T-helper 2 cell treated with Interferon-gamma antibody and Interleukin-4, amounts not matched to agents 100 ng/mL and 5 ng/mL, for 36 hours (primary cell): ENCODE data around the gene SP9. TPM values are rescaled to one million over a fixed set of nuclear protein-coding genes. Genes with fewer than 3 reads are reported as not detected.
"Not testable (repeated sequence)": the region's sequence is repeated elsewhere in the genome, so short reads cannot be mapped to it uniquely, and the experiment has no call there.

Experiments
- intact Hi-C: fragments of 100-400 bp; cut with micrococcal nuclease; formaldehyde crosslinking; loops from one replicate; pipeline ENCODE4 v1.15.1; 2023
- total RNA-seq: library from RNA; stranded (reverse); gene quantifications from 2 replicates; pipeline ENCODE4 v1.2.3, GENCODE V29; 2022

Gene SP9
- total RNA-seq, 1 donor from 2014 or later, result not detected

DNA sequence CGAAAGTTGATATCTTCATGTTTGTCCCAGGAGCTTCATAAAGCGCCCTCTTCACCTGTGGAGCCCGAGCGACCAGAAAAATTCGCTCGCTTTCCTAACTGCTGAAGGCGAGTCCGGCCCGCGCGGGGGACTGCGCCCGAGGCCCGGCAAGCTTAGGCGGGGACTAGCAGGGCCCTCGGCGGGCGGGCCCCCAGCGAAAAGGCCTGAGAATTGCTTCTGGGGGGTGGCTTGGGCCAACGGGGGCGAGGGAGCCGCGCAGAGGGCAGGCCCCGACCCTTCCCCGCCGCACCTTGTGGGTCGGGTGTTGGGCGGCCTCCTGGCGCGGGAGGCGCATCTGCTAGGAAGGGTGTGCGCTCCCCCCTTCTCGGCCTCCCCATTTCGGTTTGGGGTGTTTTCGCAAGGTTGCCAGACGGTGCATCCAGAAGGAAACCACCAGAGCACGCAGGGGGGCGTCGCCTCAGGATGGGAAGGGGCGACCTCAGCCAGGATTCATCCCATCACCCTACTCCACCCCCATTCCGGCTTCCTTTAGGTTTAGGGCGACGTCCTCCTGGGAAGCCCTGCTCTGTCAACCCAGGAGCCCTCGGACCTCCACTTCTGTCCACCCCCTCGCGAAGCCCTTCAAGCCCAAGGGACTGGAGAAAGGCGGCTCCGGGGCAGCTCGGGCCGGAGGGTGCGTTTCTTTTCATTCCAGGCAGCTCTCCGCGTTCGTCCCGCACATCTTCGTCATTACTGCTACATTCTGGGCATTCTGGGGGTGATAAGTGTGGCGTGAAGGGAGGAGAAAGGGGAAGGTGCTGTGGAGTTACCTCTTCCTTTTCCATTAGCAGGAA is 9.1 kb downstream of the SP9 start:
- intact Hi-C loops, result loop anchor here (5.0 to 10.0 kb wide), 3 partner anchors 97 to 1319 kb away; partner anchors contain the start of gene OLA1

GRCh38 chr2:174344716-174345461 is 10.1 kb downstream of the SP9 start:
- intact Hi-C loops, result loop anchor here (1.0 to 10.0 kb wide), 4 partner anchors 98 to 1320 kb away; partner anchors contain the start of gene OLA1

GRCh38 chr2:174350018-174350417 is 15.3 kb downstream of the SP9 start:
- intact Hi-C loops, result no loop called here

DNA sequence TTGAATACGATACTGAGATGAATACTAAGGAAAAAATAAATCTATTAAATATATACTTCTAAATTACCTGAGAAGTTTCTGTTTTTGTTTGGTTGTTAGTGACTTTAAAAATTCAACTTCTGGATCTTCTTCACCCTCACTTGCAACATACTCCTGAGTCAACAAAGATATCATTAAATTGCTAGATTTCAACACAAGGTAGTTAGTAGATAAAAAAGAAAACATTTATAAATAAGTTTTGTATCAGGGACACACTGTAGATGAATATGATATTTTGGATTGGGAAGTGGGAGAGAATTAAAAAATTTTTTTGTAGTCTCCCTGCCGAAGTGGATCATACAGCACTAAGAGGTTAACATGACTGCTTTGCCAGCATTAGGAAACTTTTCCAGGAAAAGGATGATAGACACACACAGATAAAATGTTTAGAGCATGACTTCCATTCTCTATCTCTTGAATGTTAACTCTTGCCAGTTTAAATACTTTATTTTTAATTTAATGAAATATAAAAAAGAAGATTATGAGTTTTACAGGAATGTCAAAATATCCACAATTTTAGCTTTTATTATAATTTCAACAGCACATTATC is 15.9 kb downstream of the SP9 start:
- intact Hi-C loops, result no loop called here

- intact Hi-C loops, result loop anchor here (2.0 kb wide), 1 partner anchor 42 kb away; the partner anchor contains the start of gene SCRN3
Observed at GRCh38 chr2:174353004-174353403, 18.2 kb downstream of the SP9 start.

GRCh38 chr2:174356347-174356746 is 21.6 kb downstream of the SP9 start:
- intact Hi-C loops, result no loop called here

GRCh38 chr2:174359663-174360062 is 24.9 kb downstream of the SP9 start:
- intact Hi-C loops, result not testable (repeated sequence)

GRCh38 chr2:174362949-174363348 is 28.2 kb downstream of the SP9 start:
- intact Hi-C loops, result no loop called here

GRCh38 chr2:174363492-174364225 is 28.9 kb downstream of the SP9 start:
- intact Hi-C loops, result not testable (repeated sequence)

- intact Hi-C loops, result no loop called here
Observed at GRCh38 chr2:174364628-174365027, 29.9 kb downstream of the SP9 start.

- intact Hi-C loops, result no loop called here
Observed at GRCh38 chr2:174365571-174365970, 30.8 kb downstream of the SP9 start.

- intact Hi-C loops, result no loop called here
Observed at GRCh38 chr2:174368691-174369090, 33.9 kb downstream of the SP9 start.

- intact Hi-C loops, result no loop called here
Observed at GRCh38 chr2:174376967-174377366, 42.2 kb downstream of the SP9 start.

GRCh38 chr2:174383796-174384195 is 49.0 kb downstream of the SP9 start:
- intact Hi-C loops, result no loop called here

GRCh38 chr2:174385201-174385600 is 50.4 kb downstream of the SP9 start:
- intact Hi-C loops, result no loop called here

Other genes with a start within 250 kb of the SP9 start
- 93.7 and 97.8 TPM in 2 replicates for gene OLA1, start 86.4 kb upstream of the SP9 start, total RNA-seq
- 14.1 and 18.9 TPM in 2 replicates for gene SCRN3, start 60.8 kb downstream of the SP9 start, total RNA-seq
- 9.9 and 11.6 TPM in 2 replicates for gene GPR155, start 152.1 kb downstream of the SP9 start, total RNA-seq